SK-N-SH (cell line): ENCODE data around the gene SCN4A.

Experiments used
- EZH2phosphoT487 ChIP-seq: fragments of 200-600 bp; sonication (generic); IDR thresholded peaks from 2 replicates; pipeline ENCODE4 v1.6.1; 2017; ENCODE audit warnings: low read depth, mixed run types, mild to moderate bottlenecking, antibody characterized with exemption, moderate library complexity, borderline replicate concordance
- GABPA ChIP-seq: IDR thresholded peaks from 2 replicates; pipeline ENCODE4 v1.4.0; 2012; ENCODE audit warnings: low read depth, mild to moderate bottlenecking
- JUND ChIP-seq: IDR thresholded peaks from 2 replicates; pipeline ENCODE4 v1.4.0; 2012
- NRF1 ChIP-seq: IDR thresholded peaks from 2 replicates; pipeline ENCODE4 v1.6.1; 2012; ENCODE audit warnings: low read depth, mild to moderate bottlenecking, low read length
- POLR2AphosphoS5 ChIP-seq: IDR thresholded peaks from 2 replicates; pipeline ENCODE4 v1.6.1; 2012; ENCODE audit warnings: low read depth, low read length
- SIN3A ChIP-seq: IDR thresholded peaks from 2 replicates; pipeline ENCODE4 v1.6.1; 2012; ENCODE audit warnings: low read depth, mild to moderate bottlenecking, low read length, moderate library complexity, borderline replicate concordance
- SMC3 ChIP-seq: IDR thresholded peaks from 2 replicates; pipeline ENCODE4 v1.6.1; 2012; ENCODE audit warnings: low read depth, low read length, improper control_type of control experiment
- TF ChIP-seq, protein P1 (sequence below): fragments of 200-600 bp; sonication (generic); IDR thresholded peaks from 2 replicates; pipeline ENCODE4 v1.6.1; 2017; ENCODE audit warnings: antibody characterized with exemption, mild to moderate bottlenecking, moderate library complexity
- TF ChIP-seq, protein P2 (sequence below): IDR thresholded peaks from 2 replicates; pipeline ENCODE4 v1.4.0; 2012; ENCODE audit warnings: low read depth, borderline replicate concordance

DNA sequence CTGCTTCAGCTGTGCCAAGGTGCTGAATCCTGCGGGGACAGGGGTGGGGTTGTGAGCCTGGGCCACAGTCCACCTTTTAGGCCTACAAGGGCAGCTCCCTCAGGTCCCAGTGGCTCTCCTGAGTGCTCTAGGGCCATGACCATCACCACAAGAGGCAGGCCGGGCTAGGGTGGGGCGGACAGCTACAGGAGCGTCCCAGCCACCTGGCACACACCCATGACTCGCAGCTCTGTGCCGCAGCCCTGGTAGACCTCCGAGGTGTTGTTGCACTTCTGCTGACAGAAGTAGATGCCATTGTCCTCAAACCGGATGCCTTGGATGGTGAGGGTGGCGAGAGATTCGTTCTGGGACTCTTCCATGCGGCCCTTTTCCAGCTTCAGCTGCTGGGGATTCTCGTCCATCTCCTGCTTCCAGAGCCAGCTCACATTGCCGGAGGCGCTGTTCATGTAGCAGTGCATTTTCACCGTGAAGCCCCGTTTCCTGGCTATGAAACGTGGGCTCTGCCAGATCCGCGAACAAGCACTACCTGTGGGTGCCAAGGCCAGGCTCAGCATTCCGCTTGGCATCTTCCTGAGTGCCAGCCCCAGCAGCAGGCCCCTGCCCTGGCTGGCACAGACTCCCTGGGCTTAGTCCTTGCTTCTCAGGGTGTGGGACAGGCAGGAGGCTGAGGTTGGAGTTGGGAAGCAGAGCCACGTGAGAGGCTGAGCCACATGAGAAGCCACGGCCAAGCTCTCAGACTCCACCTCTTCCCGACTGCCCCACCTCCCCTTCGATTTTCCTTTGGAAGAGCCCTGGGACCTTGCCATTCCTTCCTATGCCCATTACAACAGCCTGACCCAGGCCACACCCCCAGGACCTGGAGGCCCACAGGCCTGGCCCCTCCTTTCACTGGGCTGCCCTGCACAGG is 42.6 kb downstream of the SCN4A start:
- TF ChIP-seq, protein P1, sequence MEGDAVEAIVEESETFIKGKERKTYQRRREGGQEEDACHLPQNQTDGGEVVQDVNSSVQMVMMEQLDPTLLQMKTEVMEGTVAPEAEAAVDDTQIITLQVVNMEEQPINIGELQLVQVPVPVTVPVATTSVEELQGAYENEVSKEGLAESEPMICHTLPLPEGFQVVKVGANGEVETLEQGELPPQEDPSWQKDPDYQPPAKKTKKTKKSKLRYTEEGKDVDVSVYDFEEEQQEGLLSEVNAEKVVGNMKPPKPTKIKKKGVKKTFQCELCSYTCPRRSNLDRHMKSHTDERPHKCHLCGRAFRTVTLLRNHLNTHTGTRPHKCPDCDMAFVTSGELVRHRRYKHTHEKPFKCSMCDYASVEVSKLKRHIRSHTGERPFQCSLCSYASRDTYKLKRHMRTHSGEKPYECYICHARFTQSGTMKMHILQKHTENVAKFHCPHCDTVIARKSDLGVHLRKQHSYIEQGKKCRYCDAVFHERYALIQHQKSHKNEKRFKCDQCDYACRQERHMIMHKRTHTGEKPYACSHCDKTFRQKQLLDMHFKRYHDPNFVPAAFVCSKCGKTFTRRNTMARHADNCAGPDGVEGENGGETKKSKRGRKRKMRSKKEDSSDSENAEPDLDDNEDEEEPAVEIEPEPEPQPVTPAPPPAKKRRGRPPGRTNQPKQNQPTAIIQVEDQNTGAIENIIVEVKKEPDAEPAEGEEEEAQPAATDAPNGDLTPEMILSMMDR = no peak
- no peak for TF ChIP-seq POLR2AphosphoS5
- TF ChIP-seq, protein P2, sequence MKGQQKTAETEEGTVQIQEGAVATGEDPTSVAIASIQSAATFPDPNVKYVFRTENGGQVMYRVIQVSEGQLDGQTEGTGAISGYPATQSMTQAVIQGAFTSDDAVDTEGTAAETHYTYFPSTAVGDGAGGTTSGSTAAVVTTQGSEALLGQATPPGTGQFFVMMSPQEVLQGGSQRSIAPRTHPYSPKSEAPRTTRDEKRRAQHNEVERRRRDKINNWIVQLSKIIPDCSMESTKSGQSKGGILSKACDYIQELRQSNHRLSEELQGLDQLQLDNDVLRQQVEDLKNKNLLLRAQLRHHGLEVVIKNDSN = no peak
- TF ChIP-seq NRF1 = no peak
- no peak for TF ChIP-seq EZH2phosphoT487
- no peak for TF ChIP-seq JUND
- TF ChIP-seq SIN3A = no peak
- TF ChIP-seq SMC3 = no peak
- no peak for TF ChIP-seq GABPA
